ENCODE results near the gene RIC1. TPM values are rescaled to one million over a fixed set of nuclear protein-coding genes. Genes with fewer than 3 reads are reported as not detected.

Gene RIC1
- total and polyA plus RNA-seq, 9 of the 15 experiments (the other 6 are each of a cell fraction or from before 2014, with no cell fraction given) = 3.2 to 25.8 (median 15.0) TPM

GRCh38 chr9:5626727-5627634, 1.9 kb upstream of the RIC1 start:
- 20% methylated on average over 4 of the region's 5 CpGs for WGBS (ENCODE audit: insufficient coverage, low coverage, missing lambda C conversion rate)
- Histone ChIP-seq H3K9ac (ENCODE audit: insufficient read depth in 1 of 2, low read depth in 2 of 2, low read length in 2 of 2) (peak overlapping the region; percentile 80 to 87; a peak in 3 of 4 replicates), H3K4me3 (peak overlapping the region; percentile 95; the same call in 1 of the 2 replicates), H4K20me1 (replicated peaks; ENCODE audit: control insufficient read depth, insufficient read depth, low read length) (no peaks in the 10 kb centered on the region), H3K9me1 (ENCODE audit: control insufficient read depth, insufficient read depth, low read length) (no peaks in the 10 kb centered on the region), H3K27ac (ENCODE audit: extremely low read depth, low read depth, low read length) (peak overlapping the region; percentile 87), H3K27me3 (ENCODE audit: control insufficient read depth in 2 of 2, insufficient read depth in 2 of 2, low read length in 2 of 2) (no peaks in the 10 kb centered on the region), H3K9me3 (replicated peaks; ENCODE audit: control insufficient read depth, insufficient read depth, low read depth, low read length) (no peaks in the 10 kb centered on the region), H3K36me3 (ENCODE audit: control insufficient read depth, insufficient read depth, low read length) (0 out of 3 replicates have a peak, but pooled peaks cover 4% of the 10 kb centered on the region), H3K4me1 (replicated peaks in 1 of 2; ENCODE audit: control insufficient read depth in 2 of 2, insufficient read depth in 2 of 2, low read length in 2 of 2) (peaks cover 0 to 5% of the 10 kb centered on the region in 2 experiments; a peak in 3 of 5 replicates), H2AFZ (ENCODE audit: low read depth, low read length) (peak overlapping the region; percentile 70), H3K4me2 (ENCODE audit: insufficient read depth, low read length) (peak overlapping the region; percentile 91), H3K79me2 (ENCODE audit: control insufficient read depth, insufficient read depth, low read length) (peaks cover 50% of the 10 kb centered on the region)
- DNase-seq (ENCODE audit: extremely low read depth in 1 of 4, low spot score in 3 of 4) (peak; percentile 10 to 76 (median 36)), ATAC-seq (peak; percentile 48), FAIRE-seq (peak; percentile 92)
- in situ Hi-C loops (cut with MboI) = no loop called here
- BruUV-seq (replicated peaks) = no TSS peak
- intact Hi-C loops (cut with micrococcal nuclease) = loop anchor here (5.0 kb wide), 1 partner anchor 380 kb away; a partner anchor contains a TSS
- POLR2A ChIA-PET = no interaction called here
- CTCF ChIA-PET (ENCODE audit: low intra/inter-chr PET ratio) = no interaction called here
- TF ChIP-seq IFI16 (CRISPR knock-in tag; IDR thresholded peaks at IDR 0.05) = no peak
- TF ChIP-seq ZNF740 (CRISPR knock-in tag; IDR thresholded peaks at IDR 0.05) = no peak
- TF ChIP-seq ZNF740 (tag; IDR thresholded peaks at IDR 0.05) = no peak
- TF ChIP-seq NCOR1 (IDR thresholded peaks at IDR 0.05) = 0 out of 2 replicates have a peak, but pooled peaks have one; percentile 12
- TF ChIP-seq EP400 (IDR thresholded peaks at IDR 0.05) = peak; percentile 31; the same call in 1 of the 2 replicates
- TF ChIP-seq SPI1 (IDR thresholded peaks at IDR 0.05; ENCODE audit: borderline replicate concordance, low read depth, low read length) = peak; percentile 74
- TF ChIP-seq SRSF7 (optimal IDR thresholded peaks at IDR 0.05; ENCODE audit: low read depth, low read length) = no peak
- TF ChIP-seq ARID1B (IDR thresholded peaks at IDR 0.05) = peak; percentile 66
- 0 out of 2 replicates have a peak, but pooled peaks have one; percentile 30 for TF ChIP-seq FOSL1 (tag; conservative IDR thresholded peaks at IDR 0.05)
- no peak for TF ChIP-seq PML (IDR thresholded peaks at IDR 0.05; ENCODE audit: low read length)
- TF ChIP-seq BRF2 (IDR thresholded peaks at IDR 0.05; ENCODE audit: borderline replicate concordance, insufficient read depth, insufficient read length) = no peak
- TF ChIP-seq ZNF592 (IDR thresholded peaks at IDR 0.05) = peak; percentile 45; the same call in 1 of the 2 replicates
- TF ChIP-seq SMARCE1 (IDR thresholded peaks at IDR 0.05) = peak; percentile 71; the same call in 1 of the 2 replicates
- TF ChIP-seq TRIM24 (IDR thresholded peaks at IDR 0.05) = peak in 1 of 2 experiments; percentile 49; a peak in 2 of 4 replicates
- peak; percentile 92 for TF ChIP-seq CEBPB (tag; IDR thresholded peaks at IDR 0.05)
